DMS153 (cell line): ENCODE results near the gene TNPO3.

ENCODE experiments used
- DNase-seq: peaks from one replicate; lab custom pipeline; 2025; lab: John Stamatoyannopoulos, UW

TNPO3 gene

GRCh38 chr7:129054438-129055293 lies at the start of gene TNPO3:
Gene TNPO3 (minus strand): TSS chr7:129055111. CDS start chr7:129054770, 341 bp downstream.
- peak; percentile 86 for DNase-seq

GRCh38 chr7:129103561-129104324 lies 48.8 kb upstream of the TNPO3 start:
- DNase-seq: no peak

GRCh38 chr7:129101746-129102145 lies 46.8 kb upstream of the TNPO3 start:
- DNase-seq: no peak

- DNase-seq: no peak
Measured at GRCh38 chr7:129100827-129101166, 45.9 kb upstream of the TNPO3 start.

GRCh38 chr7:129098409-129099084 lies 43.6 kb upstream of the TNPO3 start:
- no peak for DNase-seq

GRCh38 chr7:129095258-129095657 lies 40.3 kb upstream of the TNPO3 start:
- DNase-seq: no peak

- no peak for DNase-seq
Measured at GRCh38 chr7:129094501-129094900, 39.6 kb upstream of the TNPO3 start.

- no peak for DNase-seq
Measured at GRCh38 chr7:129093867-129094456, 39.1 kb upstream of the TNPO3 start.

GRCh38 chr7:129091484-129092002 lies 36.6 kb upstream of the TNPO3 start:
- peak; percentile 75 for DNase-seq

GRCh38 chr7:129090300-129090907 lies 35.5 kb upstream of the TNPO3 start:
- no peak for DNase-seq

GRCh38 chr7:129089521-129090212 lies 34.8 kb upstream of the TNPO3 start:
- DNase-seq: no peak

GRCh38 chr7:129084801-129085551 lies 30.1 kb upstream of the TNPO3 start:
- DNase-seq: no peak

- DNase-seq: no peak
Measured at GRCh38 chr7:129083525-129083924, 28.6 kb upstream of the TNPO3 start.

- DNase-seq: no peak
Measured at GRCh38 chr7:129078455-129078854, 23.5 kb upstream of the TNPO3 start.

- no peak for DNase-seq
Measured at GRCh38 chr7:129076886-129077285, 22.0 kb upstream of the TNPO3 start.

GRCh38 chr7:129074994-129075393 lies 20.1 kb upstream of the TNPO3 start:
- no peak for DNase-seq

GRCh38 chr7:129074361-129074871 lies 19.5 kb upstream of the TNPO3 start:
- no peak for DNase-seq

GRCh38 chr7:129073738-129074137 lies 18.8 kb upstream of the TNPO3 start:
- DNase-seq: no peak

- no peak for DNase-seq
Measured at GRCh38 chr7:129073204-129073603, 18.3 kb upstream of the TNPO3 start.

- no peak for DNase-seq
Measured at GRCh38 chr7:129072479-129073011, 17.6 kb upstream of the TNPO3 start.
